HG03520 (cell line): ENCODE measurements around the gene MRPL20.
A peak's percentile ranks its signal among the peaks of the same experiment; 100 is the strongest.
"Not testable (repeated sequence)": the region's sequence is repeated elsewhere in the genome, so short reads cannot be mapped to it uniquely, and the experiment has no call there.

Experiments
- ATAC-seq: cut with Tn5 transposase; IDR thresholded peaks from one replicate; pipeline ENCODE4 v1.9.1; 2021; ENCODE audit warnings: mild to moderate bottlenecking, moderate library complexity; ENCODE audit not compliant: unreplicated experiment

The MRPL20 gene

DNA sequence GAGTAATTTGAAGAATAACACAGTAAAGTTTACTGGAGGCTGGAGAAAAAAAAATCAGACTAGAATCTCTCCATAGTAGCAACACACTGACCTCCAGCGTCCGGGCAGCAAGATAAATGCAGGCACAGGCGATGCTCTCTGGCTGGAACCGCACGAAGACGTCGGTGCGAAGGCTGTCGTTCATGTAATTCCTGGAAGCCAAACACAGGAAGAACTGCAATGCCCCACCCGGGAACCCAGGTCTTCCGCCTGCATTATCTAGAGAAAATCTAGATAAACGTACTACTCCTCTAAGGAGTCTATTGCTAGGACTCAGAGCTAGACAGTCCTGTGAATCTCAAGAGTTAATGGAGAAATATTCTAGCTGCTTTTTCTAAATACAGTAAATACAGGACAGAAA, 16.4 kb downstream of the MRPL20 start:
- no peak for ATAC-seq

DNA sequence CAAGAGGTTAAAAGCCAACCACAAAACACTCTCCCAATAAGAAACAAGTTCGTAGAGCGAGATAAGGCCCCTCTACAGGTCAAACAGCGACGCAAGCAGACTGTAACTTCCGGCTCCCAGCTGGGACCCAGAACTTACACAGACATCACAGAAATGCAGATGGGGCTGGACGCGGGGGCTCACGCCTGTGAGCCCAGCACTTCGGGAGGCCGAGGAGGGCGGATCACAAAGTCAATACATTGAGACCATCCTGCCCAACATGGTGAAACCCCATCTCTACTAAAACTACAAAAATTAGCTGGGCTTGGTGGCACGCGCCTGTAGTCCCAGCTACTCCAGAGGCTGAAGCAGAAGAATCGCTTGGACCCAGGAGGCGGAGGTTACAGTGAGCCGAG, 19.0 kb downstream of the MRPL20 start:
- ATAC-seq: no peak

DNA sequence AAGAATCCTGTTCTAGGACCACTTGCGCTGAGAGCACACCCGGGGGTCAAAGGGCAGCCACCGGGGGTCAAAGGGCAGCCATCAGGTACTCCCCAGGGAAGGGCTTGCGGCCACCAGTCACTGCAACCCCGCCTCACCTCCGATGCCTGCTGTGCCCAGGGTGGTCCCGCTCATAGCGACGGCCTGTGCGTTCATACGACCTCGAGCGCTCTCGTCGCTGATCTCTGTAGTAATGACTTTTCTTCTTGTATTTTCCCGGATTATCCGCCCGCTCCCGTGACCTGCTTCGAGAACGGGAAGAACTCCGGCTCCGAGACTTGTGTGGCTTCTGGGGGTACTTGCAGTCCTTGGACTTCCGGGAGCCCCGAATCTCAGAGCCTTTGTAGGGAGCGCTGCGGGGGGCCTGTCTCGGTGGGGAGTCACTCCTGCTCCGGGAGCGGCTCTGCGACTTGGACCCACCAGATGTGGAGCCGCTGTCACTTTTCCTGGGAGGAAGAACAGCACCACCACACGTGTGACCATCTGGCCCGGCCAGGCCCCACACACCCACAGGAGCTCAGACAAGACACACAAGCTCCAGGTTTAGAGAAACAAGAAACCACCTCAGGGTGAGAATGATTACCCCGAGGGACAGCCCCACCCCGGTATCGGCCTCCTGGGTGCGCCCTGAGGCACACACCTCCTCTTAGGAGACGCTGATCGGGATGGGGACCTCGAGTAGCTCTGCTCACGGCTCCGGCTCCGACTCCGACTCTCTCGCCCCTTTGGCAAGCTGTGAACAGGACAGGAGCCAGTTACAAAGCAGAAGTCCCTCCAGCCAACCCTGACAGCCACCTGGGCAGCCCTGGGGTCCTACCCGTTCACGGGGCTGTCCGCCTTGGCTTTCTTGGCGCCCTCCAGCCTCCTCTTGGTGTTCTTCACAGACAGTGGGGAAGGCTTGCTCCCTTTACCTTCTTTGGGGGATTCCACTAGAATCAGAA, 19.7 kb downstream of the MRPL20 start:
- ATAC-seq: no peak

DNA sequence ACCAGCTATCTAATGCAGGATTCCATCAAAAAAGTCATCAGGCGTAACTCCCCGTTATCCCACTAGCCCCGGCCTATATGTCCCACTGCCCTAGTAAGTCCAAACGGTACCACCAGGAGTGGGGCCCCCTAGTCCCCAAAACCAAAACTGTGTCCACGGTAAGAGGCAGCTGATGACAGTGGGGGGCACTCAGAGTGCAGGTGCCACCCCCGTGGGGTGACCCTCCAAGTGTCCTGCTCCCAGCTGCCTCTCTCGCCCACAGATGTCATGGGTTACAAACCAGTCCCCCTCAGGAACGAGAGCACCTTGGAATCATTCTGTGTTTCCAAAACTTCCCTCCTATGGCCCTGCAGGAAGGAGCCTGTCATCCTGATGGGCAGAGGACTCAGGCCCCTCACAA, 21.2 kb downstream of the MRPL20 start:
- ATAC-seq: no peak

DNA sequence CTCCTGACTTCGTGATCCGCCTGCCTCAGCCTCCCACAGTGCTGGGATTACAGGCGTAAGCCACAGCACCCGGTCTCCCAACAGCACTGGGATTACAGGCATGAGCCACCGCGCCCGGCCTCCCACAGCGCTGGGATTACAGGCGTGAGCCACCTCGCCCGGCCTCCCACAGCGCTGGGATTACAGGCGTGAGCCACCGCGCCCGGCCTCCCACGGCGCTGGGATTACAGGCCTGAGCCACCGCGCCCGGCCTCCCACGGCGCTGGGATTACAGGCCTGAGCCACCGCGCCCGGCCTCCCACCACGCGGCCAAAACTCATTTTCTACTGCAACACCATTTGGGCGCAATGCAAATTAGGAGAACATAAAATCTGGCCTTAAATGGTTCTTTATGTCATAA, 21.8 kb downstream of the MRPL20 start:
- ATAC-seq: not testable (repeated sequence)

DNA sequence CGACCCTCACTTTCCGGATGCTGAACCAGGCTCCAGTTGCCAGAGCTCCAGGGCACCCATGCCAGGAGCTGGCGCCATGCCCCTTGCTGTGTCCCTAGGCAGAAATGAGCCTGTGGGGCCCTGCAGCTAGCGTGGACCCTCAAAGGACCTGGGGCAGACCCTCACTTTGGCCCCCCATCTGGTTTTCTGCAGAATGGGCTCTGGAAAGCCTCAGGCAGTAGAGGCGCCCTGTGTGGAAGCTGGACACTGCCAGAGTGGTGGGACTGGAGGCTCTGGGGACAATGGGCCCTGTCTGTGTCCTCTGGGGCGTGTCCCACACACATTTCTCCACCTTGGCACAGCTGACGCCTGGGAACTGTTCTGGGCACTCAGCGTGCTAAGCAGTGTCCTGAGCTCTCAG, 25.8 kb downstream of the MRPL20 start:
- ATAC-seq: no peak

DNA sequence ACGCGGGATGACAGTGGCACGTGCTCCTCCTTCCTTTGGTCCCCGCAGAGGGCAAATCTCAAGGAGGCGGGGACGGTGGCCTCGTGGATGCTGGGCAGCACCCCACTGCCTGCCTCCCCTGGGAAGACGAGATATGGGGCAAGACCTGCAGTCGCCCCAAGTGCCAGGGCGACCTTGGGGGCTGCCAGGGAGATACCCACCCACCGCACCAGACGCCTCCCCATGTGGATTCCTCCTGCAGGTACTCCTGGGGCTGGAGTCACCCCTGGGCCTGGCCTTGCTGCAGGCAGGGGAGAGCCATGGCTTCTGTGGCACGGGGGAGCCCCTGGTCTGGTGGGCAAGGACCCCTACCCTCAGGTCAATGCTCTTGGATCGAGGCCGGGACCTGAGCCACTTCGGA, 26.2 kb downstream of the MRPL20 start:
- ATAC-seq: no peak

DNA sequence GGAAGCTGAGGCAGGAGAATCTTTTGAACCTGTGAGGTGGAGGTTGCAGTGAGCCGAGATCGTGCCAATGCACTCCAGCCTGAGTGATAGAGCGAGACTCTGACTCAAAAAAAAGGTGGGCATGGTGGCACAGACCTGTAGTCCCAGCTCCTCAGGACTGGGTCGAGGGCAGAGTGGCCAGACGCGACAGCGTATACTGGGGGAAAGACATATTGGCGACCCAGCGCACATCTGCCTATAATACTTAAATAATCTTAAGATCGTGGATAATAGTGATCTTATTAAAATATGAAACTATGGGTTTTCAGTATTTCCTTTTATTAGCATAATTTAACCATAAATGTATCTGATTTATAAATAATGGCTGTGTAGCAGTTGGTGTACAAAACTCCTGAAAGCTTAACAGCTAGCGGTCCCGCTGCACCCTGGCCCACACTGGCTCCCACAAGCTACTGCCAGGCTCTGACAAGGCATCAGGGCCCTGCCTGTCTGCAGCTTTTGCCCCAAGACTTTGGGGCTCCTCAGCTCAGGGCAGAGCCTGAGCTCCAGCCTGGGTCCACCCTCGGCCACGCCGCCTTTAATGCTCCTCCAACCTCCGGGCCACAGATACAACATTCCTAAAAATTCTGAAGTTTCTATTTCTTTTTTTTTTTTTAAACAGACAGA, 29.4 kb downstream of the MRPL20 start:
- ATAC-seq: no peak

DNA sequence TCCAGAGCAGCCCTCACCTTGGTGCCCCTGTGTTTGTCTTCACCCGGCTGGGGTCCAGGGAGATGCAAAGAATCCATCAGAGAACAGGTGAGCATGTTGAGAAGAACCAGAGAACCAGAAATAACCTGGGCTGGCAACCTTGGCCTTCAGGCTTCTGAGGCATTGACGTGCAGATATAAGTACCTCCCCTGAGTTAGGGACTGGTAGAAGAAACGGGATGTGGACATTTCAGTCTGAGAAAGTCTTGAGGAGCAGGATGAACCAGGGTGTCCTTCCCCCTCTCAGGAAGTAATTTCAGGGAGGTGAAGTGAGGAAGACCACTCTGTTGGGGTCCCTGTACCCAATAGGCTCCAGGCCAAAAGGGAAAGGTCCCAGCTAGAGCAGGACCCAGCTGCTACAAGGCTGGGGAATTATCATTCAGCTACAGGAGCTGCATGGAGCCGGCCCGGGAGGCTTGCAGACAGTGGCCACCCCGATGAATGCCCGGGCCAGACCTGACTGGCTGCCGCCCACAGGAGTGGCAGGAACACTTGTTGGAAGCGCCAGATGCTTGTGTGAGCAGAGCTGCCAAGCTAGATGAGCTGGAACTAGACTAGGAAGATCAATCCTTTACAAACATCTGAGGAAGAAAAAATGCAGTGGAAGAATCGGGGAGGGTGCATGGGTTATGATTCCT, 30.4 kb downstream of the MRPL20 start:
- ATAC-seq: no peak

DNA sequence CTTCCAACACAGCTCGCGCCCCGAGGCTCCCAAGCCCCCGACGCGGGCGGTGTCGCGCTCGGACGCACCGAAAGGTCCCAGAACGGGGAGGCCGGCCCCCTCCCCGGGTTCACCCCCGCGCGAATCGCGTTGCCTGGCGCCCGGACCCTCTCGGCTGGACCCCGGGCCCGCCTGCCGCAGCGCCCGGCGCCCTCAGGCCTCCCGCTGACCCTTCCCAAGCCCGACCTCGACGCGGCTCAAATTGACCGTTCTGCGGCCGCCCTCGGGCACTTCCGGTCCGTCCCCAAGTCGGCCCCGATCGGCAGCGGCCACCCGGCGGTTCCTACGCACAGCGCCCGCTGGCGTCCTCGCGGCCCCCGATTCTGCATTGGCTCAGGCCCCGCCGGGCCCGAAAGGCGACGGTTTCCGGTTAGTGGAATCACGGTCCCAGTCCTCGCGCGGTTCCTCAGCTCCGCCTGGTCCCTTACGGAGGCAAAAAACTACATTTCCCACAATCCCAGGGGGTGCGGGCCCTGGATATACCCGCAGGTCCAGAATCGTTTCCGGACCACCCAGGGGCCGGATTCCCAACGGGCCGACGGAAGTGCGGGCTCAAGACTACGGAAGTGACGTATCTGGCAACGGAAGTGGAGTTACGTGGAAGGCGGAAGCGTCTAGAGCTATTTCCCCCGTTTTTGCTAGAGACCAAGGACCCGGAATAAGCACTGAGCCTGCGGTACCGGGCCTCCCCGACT, 32.0 kb downstream of the MRPL20 start, which contains the start of gene AURKAIP1:
Gene AURKAIP1 (minus strand): TSS at position 279 of the 734 bp plus-strand sequence. CDS start 451 bp downstream, outside the sequence.
- ATAC-seq: peak; percentile 82

DNA sequence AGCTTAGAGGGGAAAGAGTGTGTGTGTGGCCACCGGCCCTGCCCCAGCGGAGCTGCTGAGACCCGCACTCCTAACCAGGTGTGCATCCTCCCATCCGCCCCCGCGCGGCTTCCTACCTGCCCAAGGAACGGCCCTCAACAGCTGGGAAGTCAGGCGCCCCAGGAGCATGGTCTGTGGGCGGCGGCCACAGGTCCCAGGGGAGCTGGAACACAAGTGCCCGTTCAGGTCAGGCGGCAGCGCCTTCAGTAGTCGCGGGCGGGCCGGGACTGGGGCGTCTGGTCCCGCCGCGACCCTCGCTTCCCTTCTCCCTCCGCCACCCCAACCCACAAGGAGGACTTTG, 32.5 kb downstream of the MRPL20 start:
- ATAC-seq: peak; percentile 10

DNA sequence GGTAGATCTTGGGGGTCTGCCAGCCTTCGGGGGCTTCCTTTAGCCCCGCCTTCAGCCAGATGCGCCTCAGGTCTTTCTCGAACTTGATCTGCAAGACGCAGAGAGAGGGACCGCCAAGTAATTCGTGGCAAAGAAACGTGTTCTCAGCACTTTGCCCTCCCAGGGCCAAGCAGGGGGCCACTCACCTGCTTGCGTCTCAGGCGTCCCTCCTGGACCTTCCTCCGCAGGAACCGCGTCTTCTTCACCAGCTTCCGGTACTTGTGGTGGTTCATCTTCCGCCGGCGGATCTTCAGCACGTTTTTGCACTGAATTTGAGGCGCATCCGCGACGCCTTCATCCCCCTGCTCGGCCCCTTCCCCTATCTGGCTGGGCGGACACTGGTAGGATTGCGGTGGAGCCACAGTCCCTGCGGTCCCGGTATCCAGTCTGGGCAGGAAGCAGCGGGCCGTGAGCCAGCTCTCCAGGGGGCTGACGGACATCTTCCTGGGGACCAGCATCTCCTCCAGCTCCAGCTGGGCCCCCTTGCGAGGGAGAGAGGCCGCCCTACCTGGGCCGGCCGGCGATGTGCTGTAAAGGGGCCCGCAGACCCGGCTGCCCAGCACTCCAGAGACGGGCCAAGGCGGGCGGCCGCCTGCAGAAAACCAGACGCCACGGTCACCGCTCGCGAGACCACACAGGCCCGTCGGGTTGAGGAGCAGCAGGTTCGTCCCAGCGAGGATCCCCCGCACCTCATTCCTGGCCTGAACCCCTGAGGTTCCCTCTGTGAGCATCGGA, 33.1 kb downstream of the MRPL20 start:
- no peak for ATAC-seq

DNA sequence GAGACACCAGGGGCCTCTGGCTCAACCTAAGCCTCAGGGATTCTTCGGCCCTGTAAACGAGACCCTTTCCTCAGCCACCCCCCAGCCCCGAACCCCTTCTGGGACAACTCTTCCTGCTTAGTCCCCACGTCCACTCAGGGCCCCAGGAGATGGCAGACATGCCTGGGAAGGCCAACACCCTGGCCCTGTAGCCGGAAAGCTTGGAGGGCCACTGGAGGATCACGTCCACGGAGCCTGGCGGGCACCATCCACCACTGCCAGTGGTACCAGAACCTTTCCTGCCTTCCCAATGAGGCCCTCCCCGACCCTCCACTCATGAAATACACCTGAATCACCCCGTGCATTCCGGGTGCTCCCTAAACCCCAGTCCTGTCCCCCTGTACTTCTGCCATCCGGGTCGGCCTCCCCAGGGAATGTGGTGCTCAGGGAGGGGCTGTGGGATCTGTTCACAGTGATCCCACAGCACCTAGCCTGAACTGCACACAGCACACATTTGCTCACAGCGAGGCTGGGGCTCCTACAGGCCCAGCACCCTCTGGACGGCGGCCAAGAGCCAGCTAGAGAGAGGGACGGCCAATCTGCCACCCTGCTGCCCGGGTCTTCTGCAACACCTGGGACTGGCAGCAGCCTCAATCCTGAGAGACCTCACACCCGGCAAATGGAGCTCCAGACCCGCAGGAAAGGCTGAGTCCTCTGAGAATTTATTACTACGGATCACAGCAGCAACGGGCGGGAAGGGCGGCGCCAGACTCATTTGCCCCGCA, 33.9 kb downstream of the MRPL20 start:
- ATAC-seq: no peak

DNA sequence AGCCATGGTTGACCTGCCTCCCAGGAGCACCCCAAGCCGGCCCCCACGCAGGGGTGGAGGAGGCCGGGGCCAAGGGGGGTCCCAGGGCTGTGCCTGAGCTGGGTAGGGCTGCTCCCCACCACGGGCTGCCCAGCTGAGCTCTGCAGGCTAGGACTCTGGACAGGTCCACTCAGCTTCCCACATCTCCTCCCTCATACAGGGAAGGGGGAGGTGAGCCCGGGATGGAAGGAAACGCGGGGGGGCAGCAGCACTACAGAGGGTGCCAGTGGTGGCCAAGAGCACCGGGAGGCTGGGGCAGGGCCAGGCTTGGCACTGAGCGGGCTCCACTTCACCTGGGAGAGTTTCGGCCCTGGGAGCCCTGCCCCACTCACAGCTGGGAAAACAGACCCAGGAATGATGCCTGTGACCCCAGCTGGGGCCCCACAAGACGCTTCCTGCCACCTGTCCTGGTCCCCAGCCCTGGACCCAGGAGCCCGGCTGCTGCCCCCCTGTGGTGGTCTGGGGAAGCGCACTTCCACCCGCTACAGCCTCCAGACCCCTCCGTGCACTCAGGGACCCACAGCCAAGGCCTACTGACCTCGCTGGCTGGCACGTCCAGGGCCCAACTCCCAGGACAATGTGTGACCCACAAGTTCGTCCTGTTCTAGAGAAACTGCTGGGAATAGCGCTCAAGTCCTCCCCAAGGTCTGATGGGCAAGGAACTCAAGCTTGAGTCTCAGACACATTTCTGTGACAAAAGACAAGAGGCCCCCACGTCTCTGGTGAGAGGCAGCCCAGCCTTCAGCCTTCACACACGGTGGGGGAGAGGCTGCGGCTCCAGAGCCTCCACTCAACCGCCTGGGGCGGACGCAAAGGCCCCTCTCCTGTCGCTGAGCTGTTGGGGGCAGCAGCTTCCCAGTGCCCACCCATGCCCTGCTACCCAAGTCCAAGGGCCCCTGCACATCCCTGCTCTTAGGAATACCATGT, 35.1 kb downstream of the MRPL20 start:
- no peak for ATAC-seq

DNA sequence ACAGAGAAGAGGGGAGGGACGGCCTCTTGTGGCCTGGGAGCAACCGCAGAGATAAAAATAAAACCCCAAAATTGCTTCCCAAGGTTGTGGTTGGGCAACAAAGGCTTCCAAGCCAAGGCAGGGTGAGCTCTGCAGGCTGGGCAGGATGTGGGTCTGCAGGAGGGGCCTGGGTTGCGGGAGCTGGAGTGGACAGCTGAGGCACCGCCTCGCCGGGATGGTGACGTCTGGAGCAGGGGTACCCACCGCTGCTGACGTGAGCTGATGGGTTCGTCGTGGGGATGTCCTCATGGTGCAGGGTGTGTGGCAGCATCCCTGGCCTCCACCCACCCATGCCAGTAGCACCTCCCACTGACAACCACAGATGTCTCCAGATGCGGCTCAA, 35.7 kb downstream of the MRPL20 start:
- no peak for ATAC-seq

DNA sequence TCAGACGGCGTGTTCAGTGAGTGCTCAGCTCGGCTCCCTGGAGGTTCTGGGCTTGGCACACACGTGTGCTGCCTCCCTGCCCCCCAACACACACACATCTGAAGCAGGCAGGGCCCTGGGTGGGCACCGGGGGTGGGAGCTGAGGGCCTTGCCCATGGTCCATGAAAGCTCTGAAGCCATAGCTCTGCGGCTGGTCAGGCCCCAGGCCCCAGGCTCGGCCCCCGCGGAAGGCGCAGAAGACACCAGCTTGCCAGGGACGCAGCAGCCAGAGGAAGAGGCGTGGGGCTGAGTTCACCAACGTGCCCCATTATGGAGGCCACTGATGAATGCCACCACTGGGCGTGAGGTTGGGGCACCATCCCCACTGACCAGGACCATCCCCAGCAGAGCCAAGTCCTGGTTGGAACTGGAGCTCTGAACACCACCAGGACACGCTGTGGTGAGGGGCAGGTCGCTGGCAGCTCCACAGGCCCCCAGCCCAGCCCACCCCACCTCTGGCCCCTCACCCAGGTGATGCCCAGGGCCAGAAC, 36.3 kb downstream of the MRPL20 start:
- ATAC-seq: no peak

DNA sequence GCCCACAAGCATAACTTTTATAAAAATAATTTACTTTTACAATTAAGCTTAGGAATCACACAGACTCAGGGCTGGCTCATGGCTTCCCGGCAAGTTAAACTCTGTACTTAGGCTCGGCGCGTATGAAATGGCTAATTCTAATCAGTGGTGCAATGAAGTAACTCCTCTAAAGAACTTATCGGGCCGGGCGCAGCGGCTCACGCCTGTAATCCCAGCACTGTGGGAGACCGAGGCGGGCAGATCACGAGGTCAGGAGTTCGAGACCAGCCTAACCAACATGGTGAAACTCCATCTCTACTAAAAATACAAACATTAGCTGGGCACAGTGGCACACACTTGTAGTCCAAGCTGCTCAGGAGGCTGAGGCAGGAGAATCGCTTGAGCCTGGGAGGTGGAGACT, 37.0 kb downstream of the MRPL20 start:
- ATAC-seq: not testable (repeated sequence)

DNA sequence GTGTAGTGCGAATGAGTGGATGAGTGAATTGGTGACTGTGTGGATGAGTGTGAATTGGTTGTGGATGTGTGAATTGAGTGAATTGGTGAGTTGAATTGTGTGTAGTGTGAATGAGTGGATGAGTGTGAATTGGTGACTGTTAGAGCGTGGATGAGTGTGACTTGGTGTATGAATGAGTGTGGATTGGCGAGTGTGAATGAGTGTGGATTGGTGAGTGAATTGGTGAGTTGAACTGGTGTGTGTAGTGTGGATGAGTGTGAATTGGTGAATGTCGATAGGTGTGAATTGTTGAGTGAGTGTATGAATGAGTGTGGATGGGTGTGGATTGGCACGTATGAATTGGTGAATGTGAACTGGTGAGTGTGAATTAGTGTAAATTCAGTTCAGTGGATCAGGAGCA, 39.8 kb downstream of the MRPL20 start:
- ATAC-seq: no peak
